Measurements from ENCODE around the gene KPNA6. TPM values are rescaled to one million over a fixed set of nuclear protein-coding genes. Genes with fewer than 3 reads are reported as not detected.

KPNA6 gene
- total and polyA plus RNA-seq, 10 of the 15 experiments (the other 5 are each of a cell fraction or from before 2014, with no cell fraction given) = 11.1 to 55.6 (median 25.9) TPM

DNA sequence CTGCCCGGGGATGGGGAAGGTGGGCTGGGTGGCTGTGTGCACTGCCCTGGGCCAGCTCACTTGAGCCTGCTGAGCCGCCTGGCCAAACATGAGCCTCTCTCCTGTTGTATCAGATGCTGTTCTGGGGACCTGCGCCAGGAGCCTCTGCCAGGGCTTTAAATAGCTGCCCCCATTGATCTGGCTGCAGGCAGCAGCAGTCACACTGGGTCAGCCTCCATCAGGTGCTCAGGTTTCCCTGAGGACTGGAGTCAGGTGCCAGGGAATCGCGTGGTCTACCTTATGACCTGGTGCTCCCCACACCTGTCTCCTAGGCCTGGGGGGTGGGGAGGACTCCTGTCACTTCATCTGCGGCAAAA, 91.8 kb downstream of the KPNA6 start:
- ChIA-PET POLR2A (interaction anchor here (0.7 to 2.8 kb wide), 9 partner anchors 11 to 195 kb away, joined by 3 to 25 read pairs (median 8); partner anchors contain the start of genes HDAC1, KPNA6 and TXLNA), SMC1A (ENCODE audit: uncharacterized antibody, unreplicated experiment) (interaction anchor here (1.0 to 2.4 kb wide), 4 partner anchors 11 to 92 kb away, joined by 3 to 26 read pairs (median 5); partner anchors contain the start of genes KPNA6 and TXLNA), RAD21 (ENCODE audit: unreplicated experiment) (interaction anchor here (1.0 to 4.2 kb wide), 3 partner anchors 11 to 127 kb away, joined by 3 to 22 read pairs (median 7); partner anchors contain the start of genes TMEM39B and TXLNA), CTCF (interaction anchor here (1.3 to 3.7 kb wide), 4 partner anchors 16 to 117 kb away, joined by 3 to 27 read pairs (median 7); no protein-coding TSS in a partner anchor)
- Histone ChIP-seq H3K27ac (ENCODE audit: control insufficient read depth, insufficient read depth) (peak overlapping the region; percentile 89), H3K4me2 (ENCODE audit: control insufficient read depth, insufficient read depth) (peak overlapping the region; percentile 88), H3K9ac (ENCODE audit: control insufficient read depth, insufficient read depth, low read length) (no peak overlapping the region), H3K4me1 (ENCODE audit: control insufficient read depth, insufficient read depth, low read length) (peaks cover 21% of the 10 kb centered on the region), H3K4me3 (peak overlapping the region; percentile 90; the same call in 1 of the 2 replicates), H3K27me3 (replicated peaks in 1 of 2; ENCODE audit: control insufficient read depth in 2 of 2, insufficient read depth in 2 of 2, low read length in 1 of 2) (no peaks in the 10 kb centered on the region), H3K9me3 (replicated peaks; ENCODE audit: control insufficient read depth, insufficient read depth, low read length) (no peaks in the 10 kb centered on the region), H2AFZ (ENCODE audit: control insufficient read depth, low read depth, low read length) (no peak overlapping the region), H3K36me3 (ENCODE audit: control insufficient read depth in 2 of 2, insufficient read depth in 2 of 2, low read length in 1 of 2) (peaks cover 21 to 22% of the 10 kb centered on the region in 2 experiments), H4K20me1 (ENCODE audit: control insufficient read depth, insufficient read depth) (no peaks in the 10 kb centered on the region), H3K79me2 (ENCODE audit: control insufficient read depth, insufficient read depth, low read length) (peaks cover 19% of the 10 kb centered on the region)
- DNase-seq (ENCODE audit: low read depth, low spot score) (no peak), ATAC-seq (no peak), FAIRE-seq (no peak)
- intact Hi-C loops (cut with micrococcal nuclease; ENCODE audit: unreplicated experiment) = loop anchor here (2.0 to 5.0 kb wide), 3 partner anchors 19 to 213 kb away; no protein-coding TSS in a partner anchor
- WGBS (ENCODE audit: insufficient coverage, insufficient replicate concordance, low lambda C conversion rate, missing lambda C conversion rate) = 92% methylated on average over 6 of the region's 6 CpGs
- no peak for TF ChIP-seq STAT3 (IDR thresholded peaks at IDR 0.05; ENCODE audit: low read depth, low read length)
- no peak for TF ChIP-seq EGR1 (IDR thresholded peaks at IDR 0.05; ENCODE audit: borderline replicate concordance in 1 of 2, low read depth in 2 of 2, low read length in 2 of 2)
- TF ChIP-seq MTA2 (IDR thresholded peaks at IDR 0.05; ENCODE audit: low read depth) = no peak
- TF ChIP-seq NFYA (IDR thresholded peaks at IDR 0.05; ENCODE audit: borderline replicate concordance, low read depth, low read length) = no peak
- TF ChIP-seq, protein P1, sequence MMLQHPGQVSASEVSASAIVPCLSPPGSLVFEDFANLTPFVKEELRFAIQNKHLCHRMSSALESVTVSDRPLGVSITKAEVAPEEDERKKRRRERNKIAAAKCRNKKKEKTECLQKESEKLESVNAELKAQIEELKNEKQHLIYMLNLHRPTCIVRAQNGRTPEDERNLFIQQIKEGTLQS (IDR thresholded peaks at IDR 0.05; ENCODE audit: borderline replicate concordance, extremely low read depth, low read depth, low read length) = no peak
- no peak for TF ChIP-seq ESRRA (IDR thresholded peaks at IDR 0.05; ENCODE audit: low read length)
- TF ChIP-seq, protein P2, sequence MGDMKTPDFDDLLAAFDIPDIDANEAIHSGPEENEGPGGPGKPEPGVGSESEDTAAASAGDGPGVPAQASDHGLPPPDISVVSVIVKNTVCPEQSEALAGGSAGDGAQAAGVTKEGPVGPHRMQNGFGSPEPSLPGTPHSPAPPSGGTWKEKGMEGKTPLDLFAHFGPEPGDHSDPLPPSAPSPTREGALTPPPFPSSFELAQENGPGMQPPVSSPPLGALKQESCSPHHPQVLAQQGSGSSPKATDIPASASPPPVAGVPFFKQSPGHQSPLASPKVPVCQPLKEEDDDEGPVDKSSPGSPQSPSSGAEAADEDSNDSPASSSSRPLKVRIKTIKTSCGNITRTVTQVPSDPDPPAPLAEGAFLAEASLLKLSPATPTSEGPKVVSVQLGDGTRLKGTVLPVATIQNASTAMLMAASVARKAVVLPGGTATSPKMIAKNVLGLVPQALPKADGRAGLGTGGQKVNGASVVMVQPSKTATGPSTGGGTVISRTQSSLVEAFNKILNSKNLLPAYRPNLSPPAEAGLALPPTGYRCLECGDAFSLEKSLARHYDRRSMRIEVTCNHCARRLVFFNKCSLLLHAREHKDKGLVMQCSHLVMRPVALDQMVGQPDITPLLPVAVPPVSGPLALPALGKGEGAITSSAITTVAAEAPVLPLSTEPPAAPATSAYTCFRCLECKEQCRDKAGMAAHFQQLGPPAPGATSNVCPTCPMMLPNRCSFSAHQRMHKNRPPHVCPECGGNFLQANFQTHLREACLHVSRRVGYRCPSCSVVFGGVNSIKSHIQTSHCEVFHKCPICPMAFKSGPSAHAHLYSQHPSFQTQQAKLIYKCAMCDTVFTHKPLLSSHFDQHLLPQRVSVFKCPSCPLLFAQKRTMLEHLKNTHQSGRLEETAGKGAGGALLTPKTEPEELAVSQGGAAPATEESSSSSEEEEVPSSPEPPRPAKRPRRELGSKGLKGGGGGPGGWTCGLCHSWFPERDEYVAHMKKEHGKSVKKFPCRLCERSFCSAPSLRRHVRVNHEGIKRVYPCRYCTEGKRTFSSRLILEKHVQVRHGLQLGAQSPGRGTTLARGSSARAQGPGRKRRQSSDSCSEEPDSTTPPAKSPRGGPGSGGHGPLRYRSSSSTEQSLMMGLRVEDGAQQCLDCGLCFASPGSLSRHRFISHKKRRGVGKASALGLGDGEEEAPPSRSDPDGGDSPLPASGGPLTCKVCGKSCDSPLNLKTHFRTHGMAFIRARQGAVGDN (IDR thresholded peaks at IDR 0.05) = no peak
- TF ChIP-seq NRF1 (conservative IDR thresholded peaks at IDR 0.05; ENCODE audit: low read depth, low read length) = no peak
- TF ChIP-seq NR2F1 (conservative IDR thresholded peaks at IDR 0.05) = no peak
- no peak for TF ChIP-seq YY1 (IDR thresholded peaks at IDR 0.05; ENCODE audit: low read depth, low read length)
- TF ChIP-seq POLR2AphosphoS2 (IDR thresholded peaks at IDR 0.05; ENCODE audit: low read depth, low read length) = no peak
- no peak for TF ChIP-seq RFX5 (IDR thresholded peaks at IDR 0.05; ENCODE audit: low read depth, low read length)
- TF ChIP-seq CBX3 (IDR thresholded peaks at IDR 0.05; ENCODE audit: borderline replicate concordance, low read depth) = no peak
- TF ChIP-seq, protein P3, sequence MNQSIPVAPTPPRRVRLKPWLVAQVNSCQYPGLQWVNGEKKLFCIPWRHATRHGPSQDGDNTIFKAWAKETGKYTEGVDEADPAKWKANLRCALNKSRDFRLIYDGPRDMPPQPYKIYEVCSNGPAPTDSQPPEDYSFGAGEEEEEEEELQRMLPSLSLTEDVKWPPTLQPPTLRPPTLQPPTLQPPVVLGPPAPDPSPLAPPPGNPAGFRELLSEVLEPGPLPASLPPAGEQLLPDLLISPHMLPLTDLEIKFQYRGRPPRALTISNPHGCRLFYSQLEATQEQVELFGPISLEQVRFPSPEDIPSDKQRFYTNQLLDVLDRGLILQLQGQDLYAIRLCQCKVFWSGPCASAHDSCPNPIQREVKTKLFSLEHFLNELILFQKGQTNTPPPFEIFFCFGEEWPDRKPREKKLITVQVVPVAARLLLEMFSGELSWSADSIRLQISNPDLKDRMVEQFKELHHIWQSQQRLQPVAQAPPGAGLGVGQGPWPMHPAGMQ (IDR thresholded peaks at IDR 0.05; ENCODE audit: borderline replicate concordance) = no peak
- no peak for TF ChIP-seq SMAD5 (IDR thresholded peaks at IDR 0.05; ENCODE audit: low read depth)
- no peak for TF ChIP-seq TCF3 (IDR thresholded peaks at IDR 0.05; ENCODE audit: borderline replicate concordance, insufficient read depth, low read depth, low read length)
- no peak for TF ChIP-seq NFXL1 (IDR thresholded peaks at IDR 0.05; ENCODE audit: borderline replicate concordance)
- TSS peak; percentile 31 for BruUV-seq (replicated peaks)
- in situ Hi-C loops (cut with MboI) = no loop called here
